ENCODE results near the gene WDFY1.

Gene WDFY1

DNA sequence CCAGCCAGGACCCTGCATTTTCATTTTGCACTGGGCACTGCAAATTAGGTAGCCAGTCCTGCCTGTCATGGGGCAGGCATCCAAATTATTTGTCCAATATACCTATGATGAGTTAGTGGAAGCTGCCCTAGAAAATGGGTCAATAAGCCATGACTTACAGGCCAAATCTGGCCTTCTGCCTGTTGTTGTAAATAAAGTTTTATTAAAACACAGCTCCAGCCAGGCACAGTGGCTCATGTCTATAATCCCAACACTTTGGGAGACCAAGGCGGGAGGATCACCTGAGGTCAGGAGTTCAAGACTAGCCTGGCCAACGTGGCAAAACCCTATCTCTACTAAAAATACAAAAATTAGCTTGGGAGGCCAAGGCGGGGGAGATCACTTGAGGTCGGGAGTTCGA is 116.0 kb downstream of the WDFY1 start:
- TF ChIP-seq CTCF (conservative IDR thresholded peaks at IDR 0.05; ENCODE audit: low read depth, low read length) = no peak
- H3K4me3 ChIP-seq (ENCODE audit: low read length) = no peak overlapping the region
- no peak for DNase-seq (ENCODE audit: low read depth)

GRCh38 chr2:223828314-223828713 is 116.8 kb downstream of the WDFY1 start:
- no peak for DNase-seq (ENCODE audit: low read depth)
- H3K4me3 ChIP-seq (ENCODE audit: low read length) = no peak overlapping the region
- TF ChIP-seq CTCF (conservative IDR thresholded peaks at IDR 0.05; ENCODE audit: low read depth, low read length) = no peak

DNA sequence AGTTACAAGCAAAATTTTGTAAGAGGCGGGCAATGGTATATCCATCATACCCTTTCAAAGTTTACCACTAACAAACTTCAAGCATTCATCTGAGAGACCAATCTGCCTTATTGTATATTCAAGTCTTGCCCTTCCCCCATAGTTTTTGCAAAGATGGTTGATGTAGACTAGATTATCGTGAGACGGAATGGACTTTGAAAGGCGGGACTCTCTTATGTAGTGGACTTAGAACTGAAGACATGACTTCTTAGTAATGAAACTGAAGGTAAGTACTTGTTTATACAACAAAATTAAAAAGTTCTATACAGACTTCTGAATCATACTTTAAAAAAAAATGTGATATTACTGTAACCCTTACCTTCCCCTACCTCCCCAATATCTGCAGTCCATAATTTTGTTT is 118.1 kb downstream of the WDFY1 start:
- no peak overlapping the region for H3K4me3 ChIP-seq (ENCODE audit: low read length)
- TF ChIP-seq CTCF (conservative IDR thresholded peaks at IDR 0.05; ENCODE audit: low read depth, low read length) = no peak
- no peak for DNase-seq (ENCODE audit: low read depth)
